GM23248 (cell line): Measurements from ENCODE around the gene IFNA4. TPM values are rescaled to one million over a fixed set of nuclear protein-coding genes. Genes with fewer than 3 reads are reported as not detected.

Experiments used
- DNase-seq: peaks from one replicate; pipeline ENCODE4 v3.0.0-alpha.2; 2015
- H2AFZ ChIP-seq: fragments of 200-600 bp; sonication (generic); 2 replicates; pipeline ENCODE4 v1.6.1; 2016; ENCODE audit warnings: antibody characterized with exemption
- H3F3A ChIP-seq: fragments of 200-600 bp; sonication (generic); 2 replicates; pipeline ENCODE4 v1.6.1; 2016; ENCODE audit warnings: mild to moderate bottlenecking, antibody characterized with exemption, mixed run types; ENCODE audit not compliant: insufficient read depth
- H3K27ac ChIP-seq: fragments of 200-600 bp; sonication (generic); 2 replicates; pipeline ENCODE4 v1.5.1; 2016; ENCODE audit warnings: mild to moderate bottlenecking
- H3K27me3 ChIP-seq: fragments of 200-600 bp; sonication (generic); replicated peaks from 2 replicates; pipeline ENCODE4 v1.6.1; 2016; ENCODE audit warnings: mild to moderate bottlenecking; ENCODE audit not compliant: insufficient read depth
- H3K36me3 ChIP-seq: fragments of 200-600 bp; sonication (generic); 2 replicates; pipeline ENCODE4 v1.6.1; 2016; ENCODE audit warnings: low read depth, mild to moderate bottlenecking
- H3K4me1 ChIP-seq: fragments of 200-600 bp; sonication (generic); 2 replicates; pipeline ENCODE4 v1.6.1; 2016; ENCODE audit warnings: mild to moderate bottlenecking; ENCODE audit not compliant: insufficient read depth
- H3K4me2 ChIP-seq: fragments of 200-600 bp; sonication (generic); one replicate; pipeline ENCODE4 v1.6.1; 2016; ENCODE audit warnings: mild to moderate bottlenecking; ENCODE audit not compliant: unreplicated experiment
- H3K4me3 ChIP-seq: fragments of 200-600 bp; sonication (generic); 2 replicates; pipeline ENCODE4 v1.5.1; 2016; ENCODE audit warnings: mild to moderate bottlenecking
- H3K79me2 ChIP-seq: fragments of 200-600 bp; sonication (generic); 2 replicates; pipeline ENCODE4 v1.6.1; 2016; ENCODE audit warnings: mild to moderate bottlenecking; ENCODE audit not compliant: insufficient read depth
- H3K9ac ChIP-seq: fragments of 200-600 bp; sonication (generic); 2 replicates; pipeline ENCODE4 v1.6.1; 2016; ENCODE audit warnings: mild to moderate bottlenecking
- H3K9me2 ChIP-seq: fragments of 200-600 bp; sonication (generic); 2 replicates; pipeline ENCODE4 v1.6.1; 2016; ENCODE audit warnings: mixed run types, mild to moderate bottlenecking, moderate library complexity; ENCODE audit not compliant: insufficient read depth
- H3K9me3 ChIP-seq: fragments of 200-600 bp; sonication (generic); one replicate; pipeline ENCODE4 v1.6.1; 2017; ENCODE audit warnings: low read depth
- H4K20me1 ChIP-seq: fragments of 200-600 bp; sonication (generic); 2 replicates; pipeline ENCODE4 v1.6.0; 2016; ENCODE audit not compliant: insufficient read depth
- EZH2 ChIP-seq: fragments of 200-600 bp; sonication (generic); IDR thresholded peaks from 2 replicates; pipeline ENCODE4 v1.6.1; 2018; ENCODE audit warnings: antibody characterized with exemption, mild to moderate bottlenecking; ENCODE audit not compliant: insufficient read depth, poor library complexity, severe bottlenecking
- EZH2phosphoT487 ChIP-seq: fragments of 200-600 bp; sonication (generic); IDR thresholded peaks from 2 replicates; pipeline ENCODE4 v1.6.1; 2018; ENCODE audit warnings: antibody characterized with exemption, moderate library complexity, mild to moderate bottlenecking, low read depth; ENCODE audit not compliant: insufficient read depth
- WGBS, 2 experiments: methylation state at CpG; one replicate each; pipeline ENCODE4 v1.1.6; 2015 to 2017; ENCODE audit warnings: low lambda C conversion rate in 2 of 2, low coverage in 1 of 2; ENCODE audit errors: missing lambda C conversion rate in 2 of 2; 5-methylcytosine and 5-hydroxymethylcytosine counted together
- in situ Hi-C: fragments of 300-500 bp; cut with MboI; formaldehyde crosslinking; loops from 2 replicates; pipeline ENCODE4 v1.15.0; 2020
- polyA plus RNA-seq: library from polyadenylated mRNA; unstranded; fragments of >200 nt; fragmentation: Nextera tagmentation; extraction: Ambion mirVana; gene quantifications from 2 replicates; pipeline ENCODE4 v1.2.1, GENCODE V29; 2016
- small RNA-seq: library from RNA; depleted of rRNA; stranded (forward); fragments of <200 nt; gene quantifications from one replicate; pipeline ENCODE3, GENCODE V24; 2014; ENCODE audit warnings: low read depth, low replicate concordance
- total RNA-seq: library from RNA; depleted of rRNA; stranded (reverse); fragments of >200 nt; shearing (Covaris generic); gene quantifications from 2 replicates; pipeline ENCODE4 v1.2.3, GENCODE V29; 2014; rRNA removed

Gene IFNA4
- total and polyA plus RNA-seq, 2 experiments from 2014 or later: not detected

DNA sequence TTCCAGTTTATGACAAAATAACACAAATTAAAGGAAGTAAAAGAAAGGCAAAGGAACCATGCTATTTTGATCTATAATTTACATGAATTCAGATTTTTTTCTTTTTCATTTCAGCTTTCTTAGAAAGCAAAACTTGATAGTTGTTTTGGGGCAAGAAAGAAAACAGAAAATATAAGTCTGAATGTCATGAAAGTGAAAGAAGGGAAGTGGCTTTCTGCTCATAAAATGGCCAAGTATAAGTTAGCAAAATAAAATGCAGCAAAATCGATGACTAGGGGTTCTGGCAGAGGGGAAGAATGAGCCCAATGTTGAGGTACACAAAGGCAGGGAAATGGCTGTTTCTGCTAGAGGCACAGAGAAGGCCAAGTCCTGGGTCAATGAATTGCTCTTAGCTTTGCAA, 42.8 kb downstream of the IFNA4 start:
- Histone ChIP-seq H4K20me1 (no peaks in the 10 kb centered on the region), H3K27ac (no peak overlapping the region), H3F3A (no peaks in the 10 kb centered on the region), H3K4me3 (no peak overlapping the region), H3K27me3 (no peaks in the 10 kb centered on the region; the same call in 1 of the 2 replicates), H3K4me1 (no peaks in the 10 kb centered on the region), H3K9me2 (no peaks in the 10 kb centered on the region), H2AFZ (no peak overlapping the region), H3K9ac (no peak overlapping the region), H3K9me3 (no peaks in the 10 kb centered on the region), H3K36me3 (no peaks in the 10 kb centered on the region), H3K79me2 (no peaks in the 10 kb centered on the region), H3K4me2 (no peak overlapping the region)
- DNase-seq: no peak
- in situ Hi-C loops: no loop called here
- WGBS, 2 experiments: 18 to 24% methylated on average over 1 of the region's 1 CpG
- TF ChIP-seq EZH2 (no peak), EZH2phosphoT487 (no peak)

DNA sequence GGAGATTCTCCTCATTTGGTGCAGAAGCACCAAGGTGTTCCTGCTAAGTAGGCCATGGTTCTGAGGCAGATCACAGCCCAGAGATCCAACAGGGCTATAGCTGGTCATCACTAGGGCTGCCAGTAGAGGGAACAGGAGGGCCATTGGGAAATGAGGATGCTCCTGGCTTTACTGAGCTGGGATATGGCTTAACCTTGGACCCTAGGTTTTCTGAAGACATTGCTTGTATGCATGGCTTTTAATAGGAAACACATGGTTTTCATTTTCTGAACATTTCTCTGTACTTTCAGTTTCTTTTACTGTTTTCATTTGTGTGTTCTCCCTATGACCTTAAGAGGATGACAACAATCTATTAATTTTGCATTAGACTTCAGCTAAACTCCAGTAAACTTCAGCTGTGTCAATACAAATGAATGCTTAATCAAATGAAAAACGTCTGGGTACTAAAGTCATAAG, 45.9 kb downstream of the IFNA4 start, which contains the start of gene IFNW1:
TSS of gene IFNW1 (minus strand) at position 406 of the 456 bp plus-strand sequence. CDS start at position 144, 262 bp downstream.
- no peaks in the 10 kb centered on the region for H3F3A ChIP-seq
- WGBS, 2 experiments: 0% methylated on average over 1 of the region's 1 CpG
- DNase-seq: peak; percentile 1
- TF ChIP-seq EZH2phosphoT487: no peak
- no peak for TF ChIP-seq EZH2
- no peaks in the 10 kb centered on the region for H3K4me1 ChIP-seq
- no peak within 1 kb of the TSS for H3K4me2 ChIP-seq
- no peaks in the 10 kb centered on the region for H3K9me2 ChIP-seq
- no peak within 1 kb of the TSS for H3K9ac ChIP-seq
- peaks cover 2% of the 10 kb centered on the region; the same call in 1 of the 2 replicates for H3K27me3 ChIP-seq
- in situ Hi-C loops: no loop called here
- H4K20me1 ChIP-seq: no peaks in the 10 kb centered on the region
- no peaks in the 10 kb centered on the region for H3K9me3 ChIP-seq
- H3K36me3 ChIP-seq: no peaks in the 10 kb centered on the region
- no peak within 1 kb of the TSS for H2AFZ ChIP-seq
- no peak within 1 kb of the TSS for H3K4me3 ChIP-seq
- no peaks in the 10 kb centered on the region for H3K79me2 ChIP-seq
- no peak within 1 kb of the TSS for H3K27ac ChIP-seq

DNA sequence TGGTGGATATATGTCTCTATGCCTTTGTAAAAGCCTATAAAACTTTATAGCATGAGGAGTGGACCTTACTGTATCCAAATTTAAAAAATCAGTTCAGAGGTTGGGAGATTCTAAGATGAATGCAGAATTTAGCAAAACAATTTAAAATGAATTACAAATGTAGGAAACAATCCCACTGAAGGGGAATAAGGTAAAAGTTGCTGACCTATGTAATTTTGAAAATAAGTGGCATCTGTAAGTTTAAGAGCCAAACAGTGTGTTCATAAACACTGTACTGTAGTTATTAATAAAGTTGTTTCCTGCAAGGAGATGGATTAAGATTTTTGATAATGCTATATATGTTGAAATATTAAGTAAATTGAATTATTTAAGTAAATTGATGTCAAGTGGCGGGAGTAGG, 50.4 kb downstream of the IFNA4 start:
- in situ Hi-C loops: no loop called here
- no peaks in the 10 kb centered on the region for H4K20me1 ChIP-seq
- no peak for DNase-seq
- no peaks in the 10 kb centered on the region for H3F3A ChIP-seq
- TF ChIP-seq EZH2phosphoT487 (no peak), EZH2 (no peak)
- no peaks in the 10 kb centered on the region for H3K79me2 ChIP-seq
- H3K36me3 ChIP-seq: no peaks in the 10 kb centered on the region
- H3K4me1 ChIP-seq: no peaks in the 10 kb centered on the region
- no peak overlapping the region for H3K4me2 ChIP-seq
- 27 to 41% methylated on average over 1 of the region's 1 CpG for WGBS, 2 experiments
- H3K27me3 ChIP-seq: peaks cover 10% of the 10 kb centered on the region
- H2AFZ ChIP-seq: no peak overlapping the region
- H3K9ac ChIP-seq: no peak overlapping the region
- H3K9me3 ChIP-seq: no peaks in the 10 kb centered on the region
- no peak overlapping the region for H3K27ac ChIP-seq
- no peaks in the 10 kb centered on the region for H3K9me2 ChIP-seq
- no peak overlapping the region for H3K4me3 ChIP-seq

Small RNA genes lying within 50 kb of the gene (small RNA-seq; reads per million reads assigned to genes)
- not detected for gene RF00019

Other genes with a start within 250 kb of the IFNA4 start
- gene HACD4, start 155.9 kb downstream of the IFNA4 start, total RNA-seq: 4.7 and 7.5 TPM in 2 replicates
- gene HACD4, start 155.9 kb downstream of the IFNA4 start, polyA plus RNA-seq: 2.7 and 3.8 TPM in 2 replicates
- gene IFNB1, start 109.6 kb downstream of the IFNA4 start, total RNA-seq: not detected in 2 replicates
- not detected in 2 replicates for gene IFNB1, start 109.6 kb downstream of the IFNA4 start, polyA plus RNA-seq
- gene IFNW1, start 45.8 kb downstream of the IFNA4 start, total RNA-seq: not detected in 2 replicates
- gene IFNW1, start 45.8 kb downstream of the IFNA4 start, polyA plus RNA-seq: not detected in 2 replicates
- not detected in 2 replicates for gene IFNA21, start 20.9 kb downstream of the IFNA4 start, total RNA-seq
- gene IFNA21, start 20.9 kb downstream of the IFNA4 start, polyA plus RNA-seq: not detected in 2 replicates
- gene IFNA7, start 14.6 kb upstream of the IFNA4 start, total RNA-seq: not detected in 2 replicates
- not detected in 2 replicates for gene IFNA7, start 14.6 kb upstream of the IFNA4 start, polyA plus RNA-seq
- gene IFNA10, start 19.6 kb upstream of the IFNA4 start, total RNA-seq: not detected in 2 replicates
- gene IFNA10, start 19.6 kb upstream of the IFNA4 start, polyA plus RNA-seq: not detected in 2 replicates
- gene IFNA16, start 29.7 kb upstream of the IFNA4 start, total RNA-seq: not detected in 2 replicates
- gene IFNA16, start 29.7 kb upstream of the IFNA4 start, polyA plus RNA-seq: not detected in 2 replicates
- not detected in 2 replicates for gene IFNA17, start 40.6 kb upstream of the IFNA4 start, total RNA-seq
- not detected in 2 replicates for gene IFNA17, start 40.6 kb upstream of the IFNA4 start, polyA plus RNA-seq
- not detected in 2 replicates for gene IFNA14, start 52.4 kb upstream of the IFNA4 start, total RNA-seq
- gene IFNA14, start 52.4 kb upstream of the IFNA4 start, polyA plus RNA-seq: not detected in 2 replicates
- gene IFNA5, start 117.7 kb upstream of the IFNA4 start, total RNA-seq: not detected in 2 replicates
- gene IFNA5, start 117.7 kb upstream of the IFNA4 start, polyA plus RNA-seq: not detected in 2 replicates
- 41.9 and 49.4 TPM in 2 replicates for gene KLHL9, start 147.8 kb upstream of the IFNA4 start, total RNA-seq
- gene KLHL9, start 147.8 kb upstream of the IFNA4 start, polyA plus RNA-seq: 28.8 and 29.5 TPM in 2 replicates
- gene IFNA6, start 163.3 kb upstream of the IFNA4 start, total RNA-seq: not detected in 2 replicates
- not detected in 2 replicates for gene IFNA6, start 163.3 kb upstream of the IFNA4 start, polyA plus RNA-seq
- gene IFNA13, start 180.5 kb upstream of the IFNA4 start, total RNA-seq: not detected in 2 replicates
- gene IFNA13, start 180.5 kb upstream of the IFNA4 start, polyA plus RNA-seq: not detected in 2 replicates
- gene IFNA2, start 197.8 kb upstream of the IFNA4 start, total RNA-seq: not detected in 2 replicates
- not detected in 2 replicates for gene IFNA2, start 197.8 kb upstream of the IFNA4 start, polyA plus RNA-seq
- gene IFNA8, start 221.5 kb upstream of the IFNA4 start, total RNA-seq: not detected in 2 replicates
- gene IFNA8, start 221.5 kb upstream of the IFNA4 start, polyA plus RNA-seq: not detected in 2 replicates